Measurements from ENCODE around the gene EIF5. TPM values are rescaled to one million over a fixed set of nuclear protein-coding genes. Genes with fewer than 3 reads are reported as not detected.

Gene EIF5
- 100 to 1,000 TPM; 308 to 309 TPM for total RNA-seq
- polyA plus RNA-seq (ENCODE audit: insufficient read depth, low read depth, low replicate concordance) = 366 TPM
- long read RNA-seq, donor 1, full-length matches to known transcripts = 35 of 156 reads
- long read RNA-seq, donor 1, partial matches to known transcripts = 121 of 156 reads
- long read RNA-seq, donor 1, other reads (novel, unspliced or antisense) = 0 of 156 reads
- long read RNA-seq, donor 2, full-length matches to known transcripts = 24 of 74 reads
- long read RNA-seq, donor 2, partial matches to known transcripts = 50 of 74 reads
- long read RNA-seq, donor 2, other reads (novel, unspliced or antisense) = 0 of 74 reads

- Histone ChIP-seq H3K4me1 (peaks cover 23% of the 10 kb centered on the region), H3K27me3 (no peaks in the 10 kb centered on the region), H3K9me3 (no peaks in the 10 kb centered on the region), H3K27ac (peak within 1 kb of the TSS; percentile 100), H3K36me3 (ENCODE audit: low read depth, missing control alignments) (peaks cover 3% of the 10 kb centered on the region), H3K4me3 (peak within 1 kb of the TSS; percentile 99)
- TF ChIP-seq POLR2A (IDR thresholded peaks at IDR 0.05) (peak; percentile 91), CTCF (IDR thresholded peaks at IDR 0.05) (peak; percentile 23 to 79 (median 62))
- intact Hi-C loops (cut with DNase I; ENCODE audit: low total_unique reads) = no loop called here
- peak; percentile 99 for DNase-seq
- WGBS, 2 donors = 0% methylated on average over 16 to 70 of the region's 103 CpGs
These were observed at the start of gene EIF5 for GRCh38 chr14:103333754-103334643. TSS of gene EIF5 (plus strand) at chr14:103334237. CDS start at chr14:103335861, 1,624 bp downstream.

GRCh38 chr14:103284574-103285467 lies 49.2 kb upstream of the EIF5 start:
- intact Hi-C loops (cut with DNase I; ENCODE audit: low total_unique reads) = no loop called here
- H3K27ac ChIP-seq = no peak overlapping the region
- no peaks in the 10 kb centered on the region for H3K36me3 ChIP-seq (ENCODE audit: low read depth, missing control alignments)
- H3K9me3 ChIP-seq = no peaks in the 10 kb centered on the region
- H3K4me1 ChIP-seq = no peaks in the 10 kb centered on the region
- WGBS, 2 donors = 78 to 80% methylated on average over 9 of the region's 9 CpGs
- H3K27me3 ChIP-seq = no peaks in the 10 kb centered on the region
- TF ChIP-seq POLR2A (IDR thresholded peaks at IDR 0.05) = no peak
- no peak for TF ChIP-seq CTCF (IDR thresholded peaks at IDR 0.05)
- H3K4me3 ChIP-seq = no peak overlapping the region
- DNase-seq = no peak

GRCh38 chr14:103286460-103286859 lies 47.6 kb upstream of the EIF5 start:
- TF ChIP-seq CTCF (IDR thresholded peaks at IDR 0.05) = no peak
- no peak for TF ChIP-seq POLR2A (IDR thresholded peaks at IDR 0.05)
- Histone ChIP-seq H3K27ac (no peak overlapping the region), H3K4me1 (no peaks in the 10 kb centered on the region), H3K4me3 (no peak overlapping the region), H3K27me3 (no peaks in the 10 kb centered on the region), H3K36me3 (ENCODE audit: low read depth, missing control alignments) (no peaks in the 10 kb centered on the region), H3K9me3 (no peaks in the 10 kb centered on the region)
- intact Hi-C loops (cut with DNase I; ENCODE audit: low total_unique reads) = no loop called here
- no peak for DNase-seq
- 96 to 97% methylated on average over 2 of the region's 2 CpGs for WGBS, 2 donors

- Histone ChIP-seq H3K4me1 (no peaks in the 10 kb centered on the region), H3K27ac (no peak overlapping the region), H3K9me3 (no peaks in the 10 kb centered on the region), H3K36me3 (ENCODE audit: low read depth, missing control alignments) (no peaks in the 10 kb centered on the region), H3K27me3 (no peaks in the 10 kb centered on the region), H3K4me3 (no peak overlapping the region)
- intact Hi-C loops (cut with DNase I; ENCODE audit: low total_unique reads) = no loop called here
- TF ChIP-seq POLR2A (IDR thresholded peaks at IDR 0.05) (no peak), CTCF (IDR thresholded peaks at IDR 0.05) (no peak)
- no peak for DNase-seq
- WGBS, 2 donors = 91% methylated on average over 15 to 20 of the region's 20 CpGs
These were observed 46.8 kb upstream of the EIF5 start for GRCh38 chr14:103286968-103287850.
